NCI-H128 (cell line): ENCODE data around the gene ADRM1.

Experiments used
- DNase-seq: peaks from one replicate; lab custom pipeline; 2025; ENCODE audit not compliant: unreplicated experiment; lab: John Stamatoyannopoulos, UW

Gene ADRM1

DNA sequence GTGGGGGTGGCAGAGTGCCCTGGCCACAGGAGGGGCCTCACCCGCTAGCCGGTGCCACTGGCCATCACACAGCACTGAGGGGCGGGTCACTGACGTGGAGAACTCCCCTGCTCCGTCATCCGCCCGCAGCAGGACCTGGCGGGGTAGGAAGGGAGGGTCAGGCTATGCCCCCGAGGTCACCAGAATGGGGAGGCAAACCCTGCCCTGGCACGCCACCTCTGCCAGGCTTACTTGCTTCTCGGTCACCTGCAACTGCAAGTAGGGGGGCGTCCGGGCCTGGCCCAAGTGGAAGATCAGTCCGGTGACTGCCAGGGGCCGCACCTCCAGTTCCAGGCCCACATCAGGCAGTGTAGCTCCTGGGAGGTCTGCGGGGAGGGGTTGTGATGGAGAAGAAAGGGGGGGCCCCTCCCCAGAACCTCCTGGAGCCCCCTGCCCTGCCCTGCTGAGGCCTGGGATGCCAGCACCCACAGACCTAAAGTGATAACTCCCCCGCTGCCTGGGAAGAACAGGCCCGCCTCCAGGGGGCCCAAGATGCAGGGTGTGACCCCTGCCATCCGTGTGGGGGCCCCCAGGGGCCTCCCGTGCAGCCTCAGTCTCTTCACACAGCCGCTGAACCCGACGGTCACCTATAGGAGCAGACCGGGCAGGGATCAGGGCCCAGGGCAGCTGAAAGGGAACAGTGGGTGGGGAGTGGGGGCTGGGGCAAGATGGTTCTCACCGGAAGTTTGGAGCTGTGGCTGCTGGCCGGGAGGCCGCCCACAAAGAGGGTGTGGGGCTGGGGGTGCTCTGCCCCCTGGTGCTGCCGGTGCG lies 7.4 kb downstream of the ADRM1 start:
- DNase-seq: no peak

GRCh38 chr20:62310757-62311121 lies 7.9 kb downstream of the ADRM1 start:
- DNase-seq: no peak

DNA sequence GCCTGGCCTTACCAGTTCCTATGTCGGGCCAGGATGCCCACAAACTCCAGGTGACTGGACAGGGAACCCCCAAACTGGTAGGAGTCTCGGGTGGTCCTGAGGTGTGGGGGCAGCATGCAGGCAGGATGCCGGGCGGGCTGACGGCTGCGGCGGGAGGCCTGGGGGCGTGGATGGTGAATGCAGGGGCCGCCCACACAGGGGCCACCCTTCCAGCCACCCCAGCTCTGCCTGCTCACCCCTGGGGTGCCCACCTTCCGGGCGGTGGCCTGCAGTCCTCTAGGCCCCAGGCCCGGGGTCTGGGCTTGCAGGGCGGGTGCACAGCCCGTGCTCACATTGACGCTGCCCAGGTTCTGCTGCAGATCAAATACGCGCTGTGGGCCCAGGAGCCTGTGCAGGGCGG lies 8.4 kb downstream of the ADRM1 start:
- no peak for DNase-seq

DNA sequence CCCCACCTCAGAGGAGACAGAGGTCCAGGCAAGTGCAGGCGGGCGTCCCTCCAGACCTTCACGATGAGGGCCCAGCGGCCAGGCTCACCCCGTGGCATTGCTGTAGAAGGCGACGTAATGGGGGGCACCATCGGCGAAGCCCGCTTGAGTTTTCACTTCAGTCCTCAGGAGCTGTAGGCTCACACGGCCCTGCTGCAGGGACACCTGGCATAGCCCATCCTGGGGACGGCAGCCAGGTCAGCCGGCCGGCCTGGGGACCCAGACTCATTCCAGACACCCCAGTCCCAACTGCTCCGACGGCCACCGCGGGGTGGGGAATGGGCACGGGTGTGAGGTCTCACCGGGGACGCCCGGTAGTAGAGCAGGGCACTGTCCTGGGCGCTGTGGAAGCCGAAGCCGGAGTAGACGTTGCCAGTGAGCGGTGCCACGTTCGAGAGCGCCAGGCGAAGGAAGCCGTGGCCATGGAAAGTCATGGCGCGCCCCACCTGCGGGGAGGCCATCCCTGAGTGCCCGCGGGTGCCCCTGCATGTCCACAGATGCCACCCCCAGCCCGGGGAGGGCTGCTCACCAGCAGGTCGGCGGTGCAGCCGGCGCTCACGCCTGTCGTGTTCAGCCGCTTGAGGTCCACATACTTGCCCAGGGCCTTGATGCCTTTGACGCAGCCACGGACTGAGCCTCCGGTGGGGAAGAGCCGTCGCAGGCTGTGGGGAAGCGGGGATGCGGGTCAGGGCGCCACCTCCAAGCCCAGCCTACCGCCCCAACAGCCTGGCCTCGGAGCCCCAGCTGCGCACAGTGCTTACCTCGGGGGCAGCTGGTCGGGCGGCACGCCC lies 9.2 kb downstream of the ADRM1 start:
- DNase-seq: no peak

DNA sequence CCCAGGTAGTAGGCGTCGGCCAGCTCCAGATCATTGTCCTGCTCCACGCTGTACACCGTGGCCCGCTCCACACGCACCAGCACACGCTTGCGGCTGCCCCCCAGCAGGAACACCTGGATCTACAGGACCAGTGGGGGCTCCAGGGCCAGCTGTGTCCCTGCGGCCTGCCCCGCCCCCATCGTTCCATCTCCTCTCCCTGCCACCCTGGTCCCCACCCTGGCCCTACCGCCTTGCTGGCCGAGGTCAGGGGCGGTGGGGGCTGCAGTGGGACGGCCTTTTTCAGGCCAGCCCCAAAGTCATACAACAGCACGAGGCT lies 9.8 kb downstream of the ADRM1 start:
- DNase-seq: no peak

GRCh38 chr20:62313021-62313420 lies 10.2 kb downstream of the ADRM1 start:
- DNase-seq: no peak

DNA sequence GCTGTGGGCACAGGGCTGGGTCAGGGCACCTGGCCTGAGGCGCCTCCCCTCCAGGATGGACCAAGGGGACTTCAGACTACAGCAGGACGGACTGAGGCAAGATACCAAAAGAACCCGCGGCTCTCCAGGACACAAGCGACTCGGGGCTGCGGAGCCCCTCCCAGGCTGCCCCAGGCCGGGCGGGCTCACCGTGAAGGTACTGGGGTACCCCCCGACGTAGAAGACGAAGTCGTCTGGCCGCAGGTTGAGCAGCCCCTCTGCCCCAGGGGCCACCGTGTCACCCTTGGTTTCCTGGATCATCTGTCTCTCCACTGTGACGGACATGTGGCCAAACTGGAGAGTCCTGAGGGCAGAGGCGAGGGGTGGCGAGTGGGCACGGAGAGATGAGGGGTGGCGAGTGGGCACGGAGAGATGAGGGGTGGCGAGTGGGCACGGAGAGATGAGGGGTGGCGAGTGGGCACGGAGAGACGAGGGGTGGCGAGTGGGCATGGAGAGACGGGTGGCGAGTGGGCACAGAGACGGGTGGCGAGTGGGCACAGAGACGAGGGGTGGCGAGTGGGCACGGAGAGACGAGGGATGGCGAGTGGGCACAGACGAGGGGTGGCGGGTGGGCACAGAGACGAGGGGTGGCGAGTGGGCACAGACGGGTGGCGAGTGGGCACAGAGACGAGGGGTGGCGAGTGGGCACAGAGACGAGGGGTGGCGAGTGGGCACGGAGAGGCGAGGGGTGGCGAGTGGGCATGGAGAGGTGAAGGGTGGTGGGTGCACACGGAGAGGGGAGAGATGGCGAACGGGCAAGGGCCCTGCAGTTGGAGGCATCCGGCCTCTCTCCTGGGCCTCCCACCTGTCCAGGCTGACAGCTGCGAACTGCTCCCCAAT lies 10.9 kb downstream of the ADRM1 start:
- DNase-seq: no peak

DNA sequence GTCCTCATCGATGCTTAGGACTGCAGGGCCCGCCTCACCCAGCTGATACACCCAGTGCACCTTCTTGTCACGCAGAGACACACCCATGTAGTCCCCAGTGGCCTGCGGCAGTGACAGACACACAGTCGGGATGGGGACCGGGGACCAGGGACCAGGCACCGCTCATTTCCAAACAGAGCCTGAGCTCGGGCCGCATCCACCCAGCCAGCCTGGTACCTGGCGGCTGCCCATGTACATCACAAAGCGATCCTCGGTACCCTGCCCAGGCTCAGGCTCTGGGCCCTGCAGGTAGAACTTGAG lies 11.5 kb downstream of the ADRM1 start:
- no peak for DNase-seq

- no peak for DNase-seq
These were observed 12.0 kb downstream of the ADRM1 start for GRCh38 chr20:62314711-62315302.

DNA sequence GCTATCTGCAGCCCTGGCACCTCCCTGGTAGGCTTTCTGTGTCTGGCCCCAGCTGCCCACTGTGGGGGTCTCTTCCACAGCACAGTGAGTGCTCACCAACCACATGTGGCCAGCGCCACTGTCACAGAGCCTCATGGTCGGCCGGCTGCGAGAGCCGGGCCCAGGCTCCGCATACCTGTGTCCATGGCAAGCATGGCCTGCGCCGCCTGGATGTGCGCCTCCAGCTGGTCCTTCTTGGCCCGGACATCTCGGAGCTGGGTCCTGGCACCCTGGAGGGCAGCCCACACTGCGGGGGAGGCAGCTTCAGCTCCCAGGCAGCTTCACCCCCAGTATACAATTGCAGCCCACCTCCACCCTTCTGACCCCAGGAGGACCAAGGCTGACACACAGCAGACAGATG lies 13.0 kb downstream of the ADRM1 start:
- DNase-seq: no peak

DNA sequence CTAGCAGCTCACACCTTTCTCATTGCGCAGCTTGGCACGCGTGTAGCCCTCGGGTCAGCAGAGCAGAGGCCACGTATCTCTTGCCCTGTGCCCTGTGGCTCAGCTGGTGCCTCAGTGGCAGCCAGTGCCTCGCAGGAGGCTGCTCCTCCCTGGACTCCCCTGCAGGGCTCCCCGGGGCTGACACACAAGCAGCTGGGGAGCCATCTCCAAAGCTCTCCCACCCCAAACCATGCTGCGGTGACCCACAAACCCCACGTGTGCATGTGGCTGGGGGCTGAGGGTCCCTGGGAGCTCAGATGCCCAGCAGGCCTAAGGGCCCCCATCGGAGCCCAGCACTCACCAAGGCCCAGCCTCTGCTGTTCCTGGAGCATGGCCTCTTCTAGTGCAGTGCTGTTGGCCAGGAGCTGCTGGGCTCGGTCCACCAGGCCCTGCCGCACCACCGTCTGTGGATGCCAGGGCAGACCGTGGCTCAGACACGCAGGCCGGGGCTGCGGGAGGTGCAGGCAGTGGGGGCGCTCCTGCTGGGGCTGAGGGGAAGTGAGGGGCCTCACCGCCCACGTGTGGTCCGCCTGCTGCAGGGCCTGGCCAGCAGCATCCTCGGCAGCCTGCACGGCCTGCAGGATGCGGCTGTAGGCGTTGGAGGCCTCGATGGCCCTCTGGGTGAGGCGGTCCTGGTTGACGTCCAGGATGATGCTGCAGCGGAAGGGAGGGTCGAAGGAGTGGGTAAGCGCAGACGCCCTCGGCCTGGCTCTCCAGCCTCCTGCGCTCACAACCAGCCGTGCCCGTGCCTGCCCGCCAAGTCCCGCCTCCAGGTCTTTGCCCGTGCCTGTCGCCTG lies 13.8 kb downstream of the ADRM1 start:
- no peak for DNase-seq

DNA sequence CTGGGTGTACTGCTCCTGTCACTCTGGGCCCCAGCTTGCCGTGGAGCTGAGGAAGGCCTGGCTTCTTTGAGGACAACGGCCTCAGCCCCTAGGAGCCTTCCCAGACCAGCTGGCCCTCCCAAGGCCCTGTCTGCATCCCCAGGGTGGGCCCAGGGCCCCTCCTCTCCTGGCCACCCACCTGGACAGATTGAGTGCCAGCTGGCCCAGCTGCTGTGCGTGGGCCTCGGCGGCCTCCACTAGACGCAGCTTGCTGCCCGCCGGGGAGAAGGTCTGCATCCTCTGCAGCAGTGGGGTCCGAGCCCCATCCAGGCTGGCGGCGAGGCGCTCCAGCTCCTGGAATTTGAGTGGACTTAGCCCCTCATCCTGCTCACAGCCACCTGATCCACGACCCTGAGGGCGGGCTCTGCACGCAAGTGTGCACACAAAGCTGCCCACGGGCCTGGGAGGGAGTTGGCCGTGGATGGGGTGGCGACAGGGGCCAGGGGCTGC lies 14.4 kb downstream of the ADRM1 start:
- no peak for DNase-seq

- no peak for DNase-seq
These were observed 15.9 kb downstream of the ADRM1 start for GRCh38 chr20:62318400-62319345.

GRCh38 chr20:62319346-62319909 lies 16.6 kb downstream of the ADRM1 start:
- no peak for DNase-seq

DNA sequence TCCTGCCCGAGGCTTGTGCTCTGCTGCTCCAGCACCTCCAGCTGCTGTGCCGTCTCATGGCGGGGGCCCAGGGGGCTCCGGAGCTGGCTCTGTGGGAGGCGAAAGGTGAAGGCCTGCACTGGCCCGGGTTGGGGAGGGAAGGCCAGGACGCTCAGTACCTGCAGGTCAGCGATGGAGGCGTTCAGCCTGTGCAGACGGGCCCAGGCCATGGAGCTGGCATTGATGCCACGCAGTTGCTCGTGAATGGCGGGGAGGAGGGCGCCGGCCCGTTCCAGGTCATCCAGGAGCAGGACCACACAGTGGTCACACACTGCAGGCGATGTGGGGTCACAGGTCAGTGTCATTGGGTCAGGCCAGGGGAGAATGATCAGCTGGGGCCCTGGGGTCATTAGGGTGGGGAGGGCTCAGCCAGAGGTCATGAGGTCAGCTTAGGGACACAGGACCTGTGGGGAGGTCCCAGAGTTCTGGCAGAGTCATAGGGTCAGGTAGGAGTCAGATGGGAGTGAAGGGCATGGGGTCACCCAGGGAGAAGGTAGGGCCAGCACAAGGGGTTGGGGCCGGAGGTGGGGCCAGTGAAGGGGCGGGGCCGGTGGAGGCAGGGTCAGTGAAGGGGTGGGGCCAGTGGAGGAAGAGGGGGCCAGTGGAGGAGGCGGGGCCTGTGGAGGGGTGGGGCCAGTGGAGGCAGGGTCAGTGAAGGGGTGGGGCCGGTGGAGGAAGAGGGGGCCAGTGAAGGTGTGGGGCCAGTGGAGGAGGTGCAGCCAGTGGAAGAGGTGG lies 18.0 kb downstream of the ADRM1 start:
- DNase-seq: no peak

DNA sequence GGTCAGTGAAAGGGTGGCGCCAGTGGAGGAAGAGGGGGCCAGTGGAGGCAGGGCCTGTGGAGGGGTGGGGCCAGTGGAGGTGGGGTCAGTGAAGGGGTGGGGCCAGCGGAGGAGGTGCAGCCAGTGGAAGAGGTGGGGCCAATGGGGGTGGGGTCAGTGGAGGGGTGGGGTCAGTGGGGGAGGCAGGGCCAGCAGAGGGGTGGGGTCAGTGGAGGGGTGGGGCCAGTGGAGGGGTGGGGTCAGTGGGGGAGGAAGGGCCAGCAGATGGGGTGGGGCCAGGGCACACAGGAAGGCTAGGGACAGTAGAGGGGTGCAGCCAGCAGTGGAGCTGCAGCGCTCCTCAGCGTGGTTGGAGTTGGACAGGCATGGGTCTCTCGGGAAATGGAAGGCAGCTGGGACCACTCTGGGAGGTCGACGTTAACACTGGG lies 18.7 kb downstream of the ADRM1 start:
- no peak for DNase-seq

DNA sequence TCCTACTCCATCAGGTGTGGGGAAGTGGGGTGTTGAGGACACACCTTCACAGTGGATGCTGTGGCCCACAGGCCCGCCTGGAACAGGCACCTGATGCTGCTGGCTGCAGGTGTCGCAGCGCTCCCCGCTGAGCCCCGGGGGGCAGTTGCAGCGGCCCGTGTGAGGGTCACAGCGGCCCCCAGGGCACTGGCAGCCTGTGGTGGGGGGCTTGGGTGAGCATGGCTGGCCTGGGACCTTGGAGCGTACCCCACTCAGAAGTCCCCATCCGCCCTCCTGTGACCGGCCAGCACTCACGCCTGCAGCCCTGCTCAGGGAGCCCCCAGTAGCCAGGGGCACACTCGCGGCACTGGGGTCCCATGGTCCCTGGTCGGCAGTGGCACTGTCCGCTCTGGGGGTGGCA lies 19.2 kb downstream of the ADRM1 start:
- DNase-seq: no peak

DNA sequence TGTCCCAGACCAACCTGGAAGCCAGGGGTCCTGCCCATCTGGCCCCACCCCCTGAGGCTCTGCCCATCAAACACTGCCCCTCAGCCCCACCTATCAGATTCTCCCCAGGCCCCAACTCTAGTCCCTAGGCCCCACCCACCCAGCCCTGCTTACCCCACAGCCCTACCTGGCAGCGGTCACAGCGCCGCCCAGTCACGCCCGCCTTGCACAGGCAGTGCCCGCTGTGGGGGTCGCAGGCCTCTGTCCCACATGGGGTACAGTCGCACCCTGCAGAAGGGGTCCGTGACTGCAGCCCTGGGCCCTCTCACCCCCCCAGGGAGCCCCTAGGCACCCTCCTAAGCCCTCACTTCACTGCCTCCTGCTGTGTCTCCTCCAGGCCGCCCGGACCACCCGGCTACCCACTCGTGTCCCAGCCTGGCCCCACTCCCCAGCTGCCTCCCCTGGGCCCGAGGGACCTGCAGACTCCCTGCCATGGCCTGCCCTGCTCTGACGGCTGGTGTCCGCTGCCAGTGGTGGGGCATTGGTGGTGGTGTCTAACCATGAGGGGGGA lies 19.8 kb downstream of the ADRM1 start:
- DNase-seq: no peak
